T1000 (cell line): Measurements from ENCODE around the gene UNC5A.

Experiments
- DNase-seq: peaks from one replicate; lab custom pipeline; 2025; ENCODE audit warnings: mixed read lengths; lab: John Stamatoyannopoulos, UW

The UNC5A gene

GRCh38 chr5:176880366-176881020 lies 70.1 kb downstream of the UNC5A start:
- no peak for DNase-seq

- DNase-seq, result no peak
Measured at GRCh38 chr5:176881021-176881749, 70.8 kb downstream of the UNC5A start.

GRCh38 chr5:176881816-176882566 lies 71.6 kb downstream of the UNC5A start:
- no peak for DNase-seq

GRCh38 chr5:176882567-176882903 lies 72.2 kb downstream of the UNC5A start:
- no peak for DNase-seq

- DNase-seq, result no peak
Measured at GRCh38 chr5:176883700-176884570, 73.6 kb downstream of the UNC5A start.

- no peak for DNase-seq
Measured at GRCh38 chr5:176884571-176884890, 74.2 kb downstream of the UNC5A start.

- DNase-seq, result no peak
Measured at GRCh38 chr5:176886336-176887251, 76.2 kb downstream of the UNC5A start.

GRCh38 chr5:176887252-176887849 lies 77.0 kb downstream of the UNC5A start:
- DNase-seq, result no peak

GRCh38 chr5:176888016-176888864 lies 77.9 kb downstream of the UNC5A start:
- DNase-seq, result no peak

GRCh38 chr5:176888865-176889165 lies 78.5 kb downstream of the UNC5A start:
- no peak for DNase-seq

- DNase-seq, result no peak
Measured at GRCh38 chr5:176889321-176890280, 79.2 kb downstream of the UNC5A start.

- no peak for DNase-seq
Measured at GRCh38 chr5:176890455-176891330, 80.3 kb downstream of the UNC5A start.

- no peak for DNase-seq
Measured at GRCh38 chr5:176891331-176891958, 81.1 kb downstream of the UNC5A start.

- no peak for DNase-seq
Measured at GRCh38 chr5:176892663-176893062, 82.3 kb downstream of the UNC5A start.

- DNase-seq, result no peak
Measured at GRCh38 chr5:176894298-176894697, 83.9 kb downstream of the UNC5A start.

- no peak for DNase-seq
Measured at GRCh38 chr5:176895831-176896230, 85.5 kb downstream of the UNC5A start.

- DNase-seq, result no peak
Measured at GRCh38 chr5:176897263-176897662, 86.9 kb downstream of the UNC5A start.
